Suprapubic skin (tissue), 4 donors: ENCODE data around the gene OR4K15.

Experiments
- CTCF ChIP-seq, 2 donors: fragments of 200-600 bp in 1 of 2; fragments of 450-650 bp in 1 of 2; sonication (generic) in 1 of 2; IDR thresholded peaks; one replicate each; pipeline ENCODE4 v1.5.1; 2016 to 2019; ENCODE audit warnings: antibody characterized with exemption in 2 of 2, mild to moderate bottlenecking in 1 of 2, moderate library complexity in 1 of 2
- EP300 ChIP-seq: sonication (generic); formaldehyde crosslinking; IDR thresholded peaks from one replicate; pipeline ENCODE4 v1.6.1; 2017; ENCODE audit warnings: antibody characterized with exemption
- POLR2A ChIP-seq, 2 donors: fragments of 450-650 bp; IDR thresholded peaks; one replicate each; pipeline ENCODE4 v1.6.1; 2017; ENCODE audit warnings: antibody characterized with exemption in 2 of 2, mild to moderate bottlenecking in 2 of 2, moderate library complexity in 2 of 2
- POLR2AphosphoS5 ChIP-seq, 3 donors: sonication (generic); formaldehyde crosslinking; IDR thresholded peaks; one replicate each; pipeline ENCODE4 v1.6.1; 2017; ENCODE audit warnings: antibody characterized with exemption in 3 of 3

- TF ChIP-seq POLR2A (IDR thresholded peaks at IDR 0.05): no peak
- no peak for TF ChIP-seq CTCF (IDR thresholded peaks at IDR 0.05)
- no peak for TF ChIP-seq EP300
- TF ChIP-seq POLR2AphosphoS5 (IDR thresholded peaks at IDR 0.05): no peak
Measured at GRCh38 chr14:20002319-20002718, 26.9 kb downstream of the OR4K15 start.
